Esophagus squamous epithelium (tissue), 5 donors: ENCODE measurements around the gene PSME3IP1. TPM values are rescaled to one million over a fixed set of nuclear protein-coding genes. Genes with fewer than 3 reads are reported as not detected.
A peak's percentile ranks its signal among the peaks of the same experiment; 100 is the strongest.

Experiments used
- DNase-seq: peaks from one replicate; lab custom pipeline; 2025; lab: John Stamatoyannopoulos, UW
- H3K27ac ChIP-seq, 4 donors: fragments of 200-600 bp; sonication (generic); one replicate each; pipeline ENCODE4 v1.5.1; 2016 to 2019; ENCODE audit warnings: mild to moderate bottlenecking in 1 of 4
- H3K27me3 ChIP-seq, 4 donors: fragments of 200-600 bp; sonication (generic); 1 replicate in 3 of 4; 2 replicates in 1 of 4; pipeline versions ENCODE4 v1.5.1 to v1.6.0; 2017 to 2021; ENCODE audit warnings: antibody characterized with exemption in 1 of 4
- H3K36me3 ChIP-seq, 3 donors: fragments of 200-600 bp; sonication (generic); one replicate each; pipeline ENCODE4 v1.5.1; 2016 to 2019
- H3K4me1 ChIP-seq, 3 donors: fragments of 200-600 bp; sonication (generic); one replicate each; pipeline ENCODE4 v1.5.1; 2017 to 2019
- H3K4me3 ChIP-seq, 4 donors: fragments of 200-600 bp; sonication (generic); 1 replicate in 3 of 4; 2 replicates in 1 of 4; pipeline ENCODE4 v1.5.1; 2016 to 2019; ENCODE audit warnings: mild to moderate bottlenecking in 2 of 4, moderate library complexity in 1 of 4
- H3K9me3 ChIP-seq, 3 donors: fragments of 200-600 bp; sonication (generic); one replicate each; pipeline ENCODE4 v1.5.1; 2016 to 2019
- CTCF ChIP-seq, 6 experiments: fragments of 450-650 bp in 4 of 6; fragments of 200-600 bp in 2 of 6; sonication (generic) in 2 of 6; IDR thresholded peaks; one replicate each; pipeline ENCODE4 v1.5.1; 2016 to 2019; ENCODE audit warnings: antibody characterized with exemption in 6 of 6, mild to moderate bottlenecking in 4 of 6, moderate library complexity in 4 of 6
- POLR2A ChIP-seq, 4 donors: fragments of 450-650 bp; IDR thresholded peaks; one replicate each; pipeline ENCODE4 v1.6.1; 2017; ENCODE audit warnings: antibody characterized with exemption in 4 of 4, mild to moderate bottlenecking in 4 of 4, moderate library complexity in 3 of 4
- WGBS, 2 donors: methylation state at CpG; one replicate each; pipeline ENCODE4 v1.1.5; 2018; 5-methylcytosine and 5-hydroxymethylcytosine counted together
- intact Hi-C: fragments of 100-400 bp; cut with DNase I; formaldehyde crosslinking; loops from one replicate; pipeline ENCODE4 v1.15.0; 2022
- total RNA-seq, 4 donors: library from RNA; depleted of rRNA; stranded (reverse); fragments of >200 nt; gene quantifications; one replicate each; pipeline ENCODE4 v1.1.0, GENCODE V29; 2016
- donor health status: DM: yes; HTN: yes; CAD: no.

PSME3IP1 gene
- total RNA-seq, 4 donors from 2014 or later: 40.7 to 65.6 (median 51.3) TPM

GRCh38 chr16:57196753-57197152 lies 10.9 kb upstream of the PSME3IP1 start:
- Histone ChIP-seq H3K36me3 (no peaks in the 10 kb centered on the region), H3K27ac (no peak overlapping the region), H3K4me3 (no peak overlapping the region), H3K4me1 (peaks cover 0 to 41% (median 15%) of the 10 kb centered on the region in 3 donors), H3K27me3 (no peaks in the 10 kb centered on the region), H3K9me3 (no peaks in the 10 kb centered on the region)
- DNase-seq: no peak
- intact Hi-C loops: no loop called here
- TF ChIP-seq CTCF (IDR thresholded peaks at IDR 0.05) (no peak), POLR2A (IDR thresholded peaks at IDR 0.05) (no peak)
- WGBS, 2 donors: 76 to 82% methylated on average over 3 of the region's 3 CpGs

DNA sequence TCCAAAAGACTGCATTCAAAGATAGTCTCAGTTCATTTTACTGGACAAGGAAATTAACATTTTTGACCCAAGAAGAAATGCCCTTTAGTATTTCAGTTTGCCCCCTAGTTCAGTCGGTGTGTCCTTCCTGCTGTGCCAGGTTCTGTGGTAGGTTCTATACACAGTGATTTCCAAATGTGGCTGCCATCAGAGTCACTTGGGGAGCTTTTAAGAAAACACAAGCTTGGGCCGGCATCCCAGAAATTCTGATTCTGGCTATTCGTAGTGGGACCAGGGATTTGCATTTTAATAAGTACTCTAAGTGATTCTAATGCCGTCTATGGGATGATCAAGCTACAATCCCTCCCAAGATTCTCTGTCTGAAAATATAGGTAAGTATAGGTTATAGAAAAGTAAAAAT lies 10.4 kb upstream of the PSME3IP1 start:
- WGBS, 2 donors: 66 to 70% methylated on average over 4 of the region's 4 CpGs
- no peaks in the 10 kb centered on the region for H3K27me3 ChIP-seq
- no peak overlapping the region for H3K27ac ChIP-seq
- H3K4me3 ChIP-seq: no peak overlapping the region
- intact Hi-C loops: no loop called here
- H3K36me3 ChIP-seq: no peaks in the 10 kb centered on the region
- H3K4me1 ChIP-seq: peaks cover 0 to 46% (median 15%) of the 10 kb centered on the region in 3 donors
- no peaks in the 10 kb centered on the region for H3K9me3 ChIP-seq
- no peak for DNase-seq
- TF ChIP-seq POLR2A (IDR thresholded peaks at IDR 0.05): no peak
- TF ChIP-seq CTCF (IDR thresholded peaks at IDR 0.05): no peak

DNA sequence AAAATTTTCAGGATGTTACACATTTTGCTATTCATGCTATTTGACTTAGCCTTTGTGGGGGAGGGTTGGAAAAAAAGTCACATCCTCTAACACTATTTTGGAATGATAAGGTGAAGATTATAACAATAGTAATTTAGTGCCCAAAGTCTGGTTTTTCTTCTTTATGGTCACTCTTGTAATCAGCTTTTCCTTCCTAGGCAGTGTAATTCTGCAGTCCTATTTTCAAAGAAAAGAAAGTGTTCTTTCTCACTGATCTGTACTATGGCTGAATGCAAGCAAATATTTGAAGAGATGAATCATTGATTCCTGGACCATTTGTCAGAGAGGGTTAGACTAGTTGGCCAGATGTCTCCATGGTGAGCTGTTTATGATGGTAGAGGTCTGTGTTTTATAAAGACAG lies 8.7 kb upstream of the PSME3IP1 start:
- no peak for TF ChIP-seq CTCF (IDR thresholded peaks at IDR 0.05)
- no peak for TF ChIP-seq POLR2A (IDR thresholded peaks at IDR 0.05)
- peaks cover 0 to 7% (median 0%) of the 10 kb centered on the region in 3 donors for H3K36me3 ChIP-seq
- H3K4me1 ChIP-seq: peaks cover 0 to 59% (median 27%) of the 10 kb centered on the region in 3 donors
- intact Hi-C loops: no loop called here
- DNase-seq: no peak
- no peak overlapping the region for H3K4me3 ChIP-seq
- H3K9me3 ChIP-seq: no peaks in the 10 kb centered on the region
- H3K27me3 ChIP-seq: no peaks in the 10 kb centered on the region
- peak overlapping the region in 1 of 4 donors; percentile 27 for H3K27ac ChIP-seq

- peaks cover 0 to 8% (median 0%) of the 10 kb centered on the region in 3 donors for H3K36me3 ChIP-seq
- no peaks in the 10 kb centered on the region for H3K27me3 ChIP-seq
- no peak for DNase-seq
- H3K4me3 ChIP-seq: no peak overlapping the region
- intact Hi-C loops: no loop called here
- TF ChIP-seq CTCF (IDR thresholded peaks at IDR 0.05): no peak
- no peak for TF ChIP-seq POLR2A (IDR thresholded peaks at IDR 0.05)
- H3K4me1 ChIP-seq: peaks cover 0 to 73% (median 36%) of the 10 kb centered on the region in 3 donors
- H3K27ac ChIP-seq: no peak overlapping the region
- 70 to 76% methylated on average over 3 to 7 of the region's 7 CpGs for WGBS, 2 donors
- no peaks in the 10 kb centered on the region for H3K9me3 ChIP-seq
Observed at GRCh38 chr16:57192720-57193486, 7.1 kb upstream of the PSME3IP1 start.

- 81 to 85% methylated on average over 3 of the region's 3 CpGs for WGBS, 2 donors
- H3K4me1 ChIP-seq: peaks cover 0 to 80% (median 42%) of the 10 kb centered on the region in 3 donors
Observed at GRCh38 chr16:57192146-57192545, 6.3 kb upstream of the PSME3IP1 start.

More at GRCh38 chr16:57192146-57192545, 6.3 kb upstream of the PSME3IP1 start:
- H3K27me3 ChIP-seq: no peaks in the 10 kb centered on the region
- intact Hi-C loops: no loop called here
- no peak for DNase-seq
- H3K9me3 ChIP-seq: no peaks in the 10 kb centered on the region
- H3K4me3 ChIP-seq: no peak overlapping the region
- no peak overlapping the region for H3K27ac ChIP-seq
- peaks cover 0 to 8% (median 0%) of the 10 kb centered on the region in 3 donors for H3K36me3 ChIP-seq
- no peak for TF ChIP-seq CTCF (IDR thresholded peaks at IDR 0.05)
- no peak for TF ChIP-seq POLR2A (IDR thresholded peaks at IDR 0.05)
